Immature natural killer cell (primary cell): Measurements from ENCODE around the gene CFAP100. TPM values are rescaled to one million over a fixed set of nuclear protein-coding genes. Genes with fewer than 3 reads are reported as not detected.

ENCODE experiments used
- DNase-seq, 3 donors: peaks; one replicate each; pipeline ENCODE4 v3.0.0; 2022; ENCODE audit warnings: mixed read lengths in 1 of 3
- H3K27ac Mint-ChIP-seq, 6 donors: one replicate each; pipeline ENCODE4 v1.8.0; 2020; ENCODE audit warnings: mixed read lengths in 6 of 6, mild to moderate bottlenecking in 5 of 6, inconsistent platforms in 4 of 6, moderate library complexity in 3 of 6
- H3K27me3 Mint-ChIP-seq, 3 donors: one replicate each; pipeline ENCODE4 v1.8.0; 2020 to 2021; ENCODE audit warnings: low read depth in 3 of 3, mild to moderate bottlenecking in 3 of 3, mixed read lengths in 3 of 3, moderate library complexity in 3 of 3, inconsistent platforms in 1 of 3
- H3K36me3 Mint-ChIP-seq, 3 donors: one replicate each; pipeline ENCODE4 v1.8.0; 2020; ENCODE audit warnings: mixed read lengths in 3 of 3, inconsistent platforms in 2 of 3, mild to moderate bottlenecking in 2 of 3
- H3K4me1 Mint-ChIP-seq, 2 donors: one replicate each; pipeline ENCODE4 v1.8.0; 2020; ENCODE audit warnings: inconsistent platforms in 2 of 2, mild to moderate bottlenecking in 2 of 2, mixed read lengths in 2 of 2, moderate library complexity in 1 of 2
- H3K4me3 Mint-ChIP-seq, 5 donors: one replicate each; pipeline ENCODE4 v1.8.0; 2020; ENCODE audit warnings: mild to moderate bottlenecking in 5 of 5, mixed read lengths in 5 of 5, inconsistent platforms in 3 of 5, moderate library complexity in 3 of 5
- H3K9me3 Mint-ChIP-seq, 6 donors: one replicate each; pipeline ENCODE4 v1.8.0; 2020; ENCODE audit warnings: mild to moderate bottlenecking in 6 of 6, mixed read lengths in 6 of 6, inconsistent platforms in 4 of 6, moderate library complexity in 3 of 6
- polyA plus RNA-seq, 3 donors: library from polyadenylated mRNA; unstranded; fragments of 300-500 nt; fragmentation: Illumina TruSeq; gene quantifications; one replicate each; pipeline ENCODE4 v1.2.3, GENCODE V29; 2021

The CFAP100 gene
- polyA plus RNA-seq, 3 donors from 2014 or later: not detected

DNA sequence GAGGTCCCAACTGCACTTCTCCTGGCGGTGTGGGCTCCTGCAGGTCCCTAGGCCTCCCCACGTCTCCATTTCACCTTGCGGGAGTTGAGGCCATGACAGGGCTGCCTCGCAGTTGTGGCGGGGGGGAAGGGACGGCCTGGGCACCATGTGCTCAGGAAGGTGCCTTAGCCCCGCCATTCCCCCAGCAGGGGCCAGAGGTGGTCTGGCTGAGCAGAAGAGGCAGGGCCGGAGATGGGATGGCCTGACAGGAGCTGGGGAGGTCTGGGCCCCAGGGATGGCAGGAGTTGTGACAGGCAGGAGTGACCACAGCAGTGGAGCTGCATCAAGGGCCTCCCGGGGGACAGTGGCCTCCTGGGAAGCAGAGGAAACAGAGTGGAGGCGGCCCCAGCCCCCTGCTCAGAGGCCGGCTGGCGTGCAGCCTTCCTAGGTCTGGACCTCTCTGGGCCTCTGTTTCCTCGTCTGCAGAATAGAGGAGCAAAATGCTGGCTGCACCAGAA lies 18.8 kb upstream of the CFAP100 start:
- H3K36me3 Mint-ChIP-seq: no peaks in the 10 kb centered on the region
- peaks cover 0 to 5% (median 5%) of the 10 kb centered on the region in 3 donors for H3K27me3 Mint-ChIP-seq
- no peak for DNase-seq
- H3K27ac Mint-ChIP-seq: no peak overlapping the region
- H3K9me3 Mint-ChIP-seq: no peaks in the 10 kb centered on the region
- H3K4me3 Mint-ChIP-seq: no peak overlapping the region
- H3K4me1 Mint-ChIP-seq: no peaks in the 10 kb centered on the region

DNA sequence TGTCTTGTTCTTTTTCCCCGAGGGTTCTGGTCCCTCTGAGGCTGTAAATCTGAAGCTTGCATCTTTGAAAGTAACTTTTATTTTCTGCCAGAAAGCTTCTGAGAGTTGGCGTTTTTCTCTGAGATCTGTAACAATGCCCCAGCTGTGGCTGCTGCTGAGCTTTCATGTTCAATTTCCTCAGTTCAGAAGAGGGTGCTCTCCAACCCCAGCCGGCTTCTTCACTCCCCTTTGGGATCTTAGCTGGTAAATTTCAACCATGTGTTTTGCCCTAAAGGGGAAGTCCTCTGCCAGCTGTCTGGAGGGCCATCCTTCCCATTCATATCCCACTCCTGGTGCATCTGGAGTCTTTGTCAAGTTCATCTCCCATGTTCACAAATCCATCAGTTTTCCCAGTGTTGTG lies 18.3 kb upstream of the CFAP100 start:
- Mint-ChIP-seq H3K27ac (no peak overlapping the region), H3K9me3 (no peaks in the 10 kb centered on the region), H3K4me1 (no peaks in the 10 kb centered on the region), H3K4me3 (no peak overlapping the region), H3K27me3 (peaks cover 0 to 5% (median 5%) of the 10 kb centered on the region in 3 donors), H3K36me3 (no peaks in the 10 kb centered on the region)
- DNase-seq: no peak

DNA sequence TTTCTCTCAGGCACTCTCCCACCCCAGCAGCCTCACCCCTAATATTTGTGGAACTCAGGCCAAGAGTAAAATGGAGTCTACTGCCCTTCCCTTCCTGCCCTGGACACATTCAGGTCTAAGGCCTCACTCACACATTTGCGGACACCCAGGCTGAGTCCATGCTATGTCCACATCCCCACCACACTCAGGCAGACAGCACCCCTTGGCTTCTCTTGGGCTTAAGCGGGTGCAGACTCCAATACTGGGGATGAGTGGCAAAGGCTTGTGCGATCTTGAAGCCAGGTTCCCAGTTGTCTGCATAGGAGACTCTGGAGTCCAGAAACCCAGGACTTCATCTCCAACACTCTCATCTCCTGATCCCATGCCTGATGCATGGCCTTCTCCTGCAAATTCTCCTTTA lies 17.5 kb upstream of the CFAP100 start:
- Mint-ChIP-seq H3K36me3 (no peaks in the 10 kb centered on the region), H3K4me1 (no peaks in the 10 kb centered on the region), H3K4me3 (no peak overlapping the region)

GRCh38 chr3:126378341-126378751 lies 16.4 kb upstream of the CFAP100 start:
- H3K27ac Mint-ChIP-seq: no peak overlapping the region
- DNase-seq: no peak
- H3K4me3 Mint-ChIP-seq: no peak overlapping the region
- H3K9me3 Mint-ChIP-seq: no peaks in the 10 kb centered on the region
- H3K27me3 Mint-ChIP-seq: peaks cover 0 to 6% (median 5%) of the 10 kb centered on the region in 3 donors
- no peaks in the 10 kb centered on the region for H3K4me1 Mint-ChIP-seq
- H3K36me3 Mint-ChIP-seq: no peaks in the 10 kb centered on the region

More for the DNA sequence above, 17.5 kb upstream of the CFAP100 start:
- Mint-ChIP-seq H3K27ac (no peak overlapping the region), H3K9me3 (no peaks in the 10 kb centered on the region), H3K27me3 (peaks cover 0 to 5% (median 5%) of the 10 kb centered on the region in 3 donors)
- DNase-seq: no peak

GRCh38 chr3:126380011-126380768 lies 14.5 kb upstream of the CFAP100 start:
- no peak for DNase-seq
- no peaks in the 10 kb centered on the region for H3K36me3 Mint-ChIP-seq
- H3K27me3 Mint-ChIP-seq: peaks cover 1 to 9% (median 5%) of the 10 kb centered on the region in 3 donors
- no peak overlapping the region for H3K27ac Mint-ChIP-seq
- H3K4me3 Mint-ChIP-seq: no peak overlapping the region
- no peaks in the 10 kb centered on the region for H3K4me1 Mint-ChIP-seq
- H3K9me3 Mint-ChIP-seq: peaks cover 0 to 3% (median 0%) of the 10 kb centered on the region in 6 donors

DNA sequence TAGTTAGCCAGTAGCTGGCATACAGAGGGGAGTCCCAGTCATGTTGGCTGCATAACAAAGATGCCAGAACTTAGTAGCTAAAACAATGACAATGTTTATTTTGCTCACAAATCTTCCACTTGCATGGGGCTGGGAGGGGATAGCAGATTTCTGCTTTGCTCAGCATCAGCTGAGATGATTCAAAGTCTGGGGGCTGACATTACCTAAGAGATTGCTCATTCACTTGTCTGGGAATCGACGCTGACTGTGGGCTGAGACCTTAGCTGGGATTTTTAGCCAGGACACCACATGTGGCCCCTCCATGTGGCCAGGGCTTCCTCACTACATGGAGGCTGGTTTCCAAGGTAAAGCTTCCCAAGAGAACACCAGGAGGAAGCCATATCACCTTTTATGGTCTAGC lies 12.7 kb upstream of the CFAP100 start:
- H3K36me3 Mint-ChIP-seq: no peaks in the 10 kb centered on the region
- no peak overlapping the region for H3K27ac Mint-ChIP-seq
- DNase-seq: no peak
- peaks cover 1 to 9% (median 5%) of the 10 kb centered on the region in 3 donors for H3K27me3 Mint-ChIP-seq
- H3K4me3 Mint-ChIP-seq: no peak overlapping the region
- H3K9me3 Mint-ChIP-seq: peaks cover 0 to 3% (median 0%) of the 10 kb centered on the region in 6 donors
- no peaks in the 10 kb centered on the region for H3K4me1 Mint-ChIP-seq

- Mint-ChIP-seq H3K4me3 (peak overlapping the region in 3 of 5 donors; percentile 6 to 33 (median 21)), H3K4me1 (peaks cover 0 to 2% of the 10 kb centered on the region in 2 donors), H3K9me3 (no peaks in the 10 kb centered on the region), H3K27me3 (peaks cover 3 to 11% (median 10%) of the 10 kb centered on the region in 3 donors), H3K36me3 (no peaks in the 10 kb centered on the region), H3K27ac (no peak overlapping the region)
- DNase-seq: peak; percentile 7 to 10 (median 7)
Observed at GRCh38 chr3:126389112-126389793, 5.5 kb upstream of the CFAP100 start.

DNA sequence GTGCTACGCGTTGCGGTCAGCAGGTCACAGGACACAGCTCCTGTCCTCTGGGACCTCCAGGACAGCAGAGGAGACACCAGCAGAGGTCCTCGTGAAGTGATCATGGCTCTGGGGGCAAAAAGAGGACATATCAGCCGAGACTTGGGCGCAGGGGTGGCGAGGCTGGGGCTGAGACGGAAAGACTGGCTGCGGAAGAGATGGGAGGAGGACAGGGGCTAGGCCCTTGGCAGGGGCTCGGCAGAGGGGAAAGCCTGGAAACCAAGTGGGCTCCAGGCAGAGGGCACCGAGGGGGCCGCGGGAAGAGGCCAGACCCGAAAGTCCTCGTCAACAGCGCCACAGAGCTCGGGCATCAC lies 4.9 kb upstream of the CFAP100 start:
- no peaks in the 10 kb centered on the region for H3K9me3 Mint-ChIP-seq
- peak overlapping the region in 3 of 5 donors; percentile 6 to 33 (median 21) for H3K4me3 Mint-ChIP-seq
- H3K27ac Mint-ChIP-seq: no peak overlapping the region
- peaks cover 6 to 11% (median 9%) of the 10 kb centered on the region in 3 donors for H3K27me3 Mint-ChIP-seq
- peaks cover 0 to 2% of the 10 kb centered on the region in 2 donors for H3K4me1 Mint-ChIP-seq
- H3K36me3 Mint-ChIP-seq: no peaks in the 10 kb centered on the region
- DNase-seq: no peak

DNA sequence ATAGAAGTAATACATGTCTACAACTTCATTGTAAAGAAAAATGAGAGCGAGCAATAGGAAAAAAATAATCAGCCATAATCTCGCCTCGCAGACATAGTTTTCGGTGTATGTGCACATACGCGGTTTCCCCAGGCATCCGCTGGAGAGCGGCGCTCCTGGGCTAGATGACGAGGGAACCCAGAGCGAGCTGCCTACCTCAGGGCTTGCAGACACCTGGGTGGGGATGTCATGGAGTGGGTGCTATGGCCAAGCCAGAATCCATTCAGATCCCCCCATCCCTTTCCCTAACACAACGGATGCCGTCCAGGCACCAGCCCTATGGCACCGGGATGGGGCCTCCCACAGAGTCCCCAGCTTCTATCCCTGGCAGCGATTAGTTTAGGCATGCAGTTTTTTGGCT lies 4.5 kb upstream of the CFAP100 start:
- Mint-ChIP-seq H3K27me3 (peaks cover 6 to 11% (median 9%) of the 10 kb centered on the region in 3 donors), H3K27ac (no peak overlapping the region), H3K4me3 (no peak overlapping the region), H3K36me3 (no peaks in the 10 kb centered on the region), H3K9me3 (no peaks in the 10 kb centered on the region), H3K4me1 (peaks cover 0 to 2% of the 10 kb centered on the region in 2 donors)
- no peak for DNase-seq

DNA sequence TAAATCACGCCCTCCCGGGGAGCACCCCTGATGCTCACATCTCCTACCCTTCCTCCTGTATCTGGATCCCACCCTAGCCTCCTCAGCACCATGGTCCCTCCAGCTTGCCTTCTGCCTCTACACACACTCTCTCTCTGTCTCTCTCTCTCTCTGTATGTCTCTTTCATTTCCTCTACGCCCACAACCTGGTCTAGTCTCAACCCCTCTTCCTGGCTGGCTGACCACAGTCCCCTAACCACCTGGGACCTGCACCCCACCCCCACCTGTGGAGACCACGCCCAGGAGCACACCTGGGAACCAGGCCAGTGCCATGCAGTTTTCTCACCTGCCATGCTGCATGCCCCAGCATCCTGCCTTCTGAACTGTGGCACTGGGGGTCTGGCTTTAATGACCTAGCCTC lies 4.0 kb upstream of the CFAP100 start:
- Mint-ChIP-seq H3K4me1 (peaks cover 0 to 2% of the 10 kb centered on the region in 2 donors), H3K27ac (peak overlapping the region in 1 of 6 donors; percentile 25), H3K4me3 (no peak overlapping the region), H3K27me3 (peaks cover 6 to 11% (median 11%) of the 10 kb centered on the region in 3 donors), H3K9me3 (no peaks in the 10 kb centered on the region), H3K36me3 (no peaks in the 10 kb centered on the region)
- no peak for DNase-seq

- Mint-ChIP-seq H3K4me3 (no peak overlapping the region), H3K36me3 (no peaks in the 10 kb centered on the region), H3K27me3 (peaks cover 9 to 11% (median 11%) of the 10 kb centered on the region in 3 donors), H3K27ac (no peak overlapping the region), H3K9me3 (no peaks in the 10 kb centered on the region), H3K4me1 (peaks cover 0 to 2% of the 10 kb centered on the region in 2 donors)
- DNase-seq: no peak
Observed at GRCh38 chr3:126391631-126392030, 3.1 kb upstream of the CFAP100 start.

- peaks cover 0 to 2% of the 10 kb centered on the region in 2 donors for H3K4me1 Mint-ChIP-seq
- DNase-seq: no peak
- no peaks in the 10 kb centered on the region for H3K9me3 Mint-ChIP-seq
- no peak overlapping the region for H3K4me3 Mint-ChIP-seq
- H3K36me3 Mint-ChIP-seq: no peaks in the 10 kb centered on the region
- H3K27ac Mint-ChIP-seq: no peak overlapping the region
- peaks cover 9 to 11% (median 11%) of the 10 kb centered on the region in 3 donors for H3K27me3 Mint-ChIP-seq
Observed at GRCh38 chr3:126392246-126392645, 2.5 kb upstream of the CFAP100 start.

GRCh38 chr3:126393563-126393962 lies 1.1 kb upstream of the CFAP100 start:
- H3K27me3 Mint-ChIP-seq: peaks cover 5 to 10% (median 9%) of the 10 kb centered on the region in 3 donors
- H3K4me3 Mint-ChIP-seq: no peak overlapping the region
- H3K4me1 Mint-ChIP-seq: peaks cover 0 to 2% of the 10 kb centered on the region in 2 donors
- no peak overlapping the region for H3K27ac Mint-ChIP-seq
- no peaks in the 10 kb centered on the region for H3K36me3 Mint-ChIP-seq
- no peaks in the 10 kb centered on the region for H3K9me3 Mint-ChIP-seq
- no peak for DNase-seq

DNA sequence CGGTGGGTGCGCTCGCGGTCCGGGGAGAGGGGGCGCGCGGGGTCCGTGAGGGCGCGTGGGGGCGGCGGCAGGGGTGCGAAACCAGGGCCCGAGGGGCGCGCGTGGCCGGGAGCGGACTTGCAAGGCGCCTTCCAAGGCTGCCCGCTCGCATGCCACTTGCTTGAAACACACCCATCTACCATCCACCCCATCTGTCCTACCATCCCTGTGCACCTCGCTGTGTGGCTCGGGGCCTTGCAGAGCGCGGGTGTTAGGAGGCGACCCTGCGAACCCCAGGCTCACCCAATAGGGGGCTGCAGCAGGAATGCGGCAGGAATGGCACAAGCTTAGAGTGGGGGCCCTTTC lies 240 bp downstream of the CFAP100 start:
- Mint-ChIP-seq H3K36me3 (no peaks in the 10 kb centered on the region), H3K27ac (no peak overlapping the region), H3K27me3 (peaks cover 2 to 5% (median 5%) of the 10 kb centered on the region in 3 donors), H3K4me3 (no peak overlapping the region), H3K9me3 (no peaks in the 10 kb centered on the region), H3K4me1 (no peaks in the 10 kb centered on the region)
- DNase-seq: no peak
